ENCODE data around the gene DHX38. TPM values are rescaled to one million over a fixed set of nuclear protein-coding genes. Genes with fewer than 3 reads are reported as not detected.

Gene DHX38
- total RNA-seq, 1 donor from 2014 or later, result 31.6 TPM

GRCh38 chr16:72109966-72110530 is 16.4 kb downstream of the DHX38 start:
- Histone ChIP-seq H3K79me2 (ENCODE audit: low read depth) (no peaks in the 10 kb centered on the region), H3K9me3 (ENCODE audit: low read depth) (no peaks in the 10 kb centered on the region), H3K27ac (no peak overlapping the region), H4K20me1 (ENCODE audit: low read depth) (no peaks in the 10 kb centered on the region), H3K4me2 (no peak overlapping the region), H3K4me3 (no peak overlapping the region), H3K27me3 (no peaks in the 10 kb centered on the region), H3K36me3 (no peaks in the 10 kb centered on the region), H3K4me1 (no peaks in the 10 kb centered on the region), H2AFZ (replicated peaks) (no peak overlapping the region), H3F3A (ENCODE audit: low read depth) (no peaks in the 10 kb centered on the region), H3K9ac (no peak overlapping the region)
- Mint-ChIP-seq H3K4me1 (peaks cover 11% of the 10 kb centered on the region), H3K9me3 (no peaks in the 10 kb centered on the region), H3K27me3 (ENCODE audit: insufficient read depth, low read depth) (peaks cover 2% of the 10 kb centered on the region), H3K36me3 (peaks cover 39% of the 10 kb centered on the region), H3K27ac (no peak overlapping the region), H3K4me3 (no peak overlapping the region)
- no peak for DNase-seq (ENCODE audit: low spot score)
- TF ChIP-seq CTCF (IDR thresholded peaks at IDR 0.05) (no peak), EZH2phosphoT487 (IDR thresholded peaks at IDR 0.05) (no peak), EZH2 (IDR thresholded peaks at IDR 0.05) (no peak)

GRCh38 chr16:72110662-72111615 is 17.3 kb downstream of the DHX38 start:
- H3K36me3 ChIP-seq, result no peaks in the 10 kb centered on the region
- DNase-seq (ENCODE audit: low spot score), result no peak
- peaks cover 11% of the 10 kb centered on the region for H3K4me1 Mint-ChIP-seq
- no peaks in the 10 kb centered on the region for H3F3A ChIP-seq (ENCODE audit: low read depth)
- no peak overlapping the region for H3K27ac Mint-ChIP-seq
- H3K79me2 ChIP-seq (ENCODE audit: low read depth), result no peaks in the 10 kb centered on the region
- no peak overlapping the region for H3K27ac ChIP-seq
- no peaks in the 10 kb centered on the region for H3K27me3 ChIP-seq
- no peak for TF ChIP-seq EZH2 (IDR thresholded peaks at IDR 0.05)
- no peak for TF ChIP-seq CTCF (IDR thresholded peaks at IDR 0.05)
- TF ChIP-seq EZH2phosphoT487 (IDR thresholded peaks at IDR 0.05), result no peak
- H3K9me3 ChIP-seq (ENCODE audit: low read depth), result no peaks in the 10 kb centered on the region
- H3K4me3 Mint-ChIP-seq, result no peak overlapping the region
- no peaks in the 10 kb centered on the region for H3K27me3 Mint-ChIP-seq (ENCODE audit: insufficient read depth, low read depth)
- no peaks in the 10 kb centered on the region for H3K9me3 Mint-ChIP-seq
- H2AFZ ChIP-seq (replicated peaks), result no peak overlapping the region
- H3K4me1 ChIP-seq, result no peaks in the 10 kb centered on the region
- H3K4me3 ChIP-seq, result no peak overlapping the region
- H3K36me3 Mint-ChIP-seq, result peaks cover 31% of the 10 kb centered on the region
- no peak overlapping the region for H3K4me2 ChIP-seq
- H4K20me1 ChIP-seq (ENCODE audit: low read depth), result no peaks in the 10 kb centered on the region
- H3K9ac ChIP-seq, result no peak overlapping the region

- Histone ChIP-seq H4K20me1 (ENCODE audit: low read depth) (no peaks in the 10 kb centered on the region), H3K4me2 (no peak overlapping the region), H3K4me3 (no peak overlapping the region), H3K79me2 (ENCODE audit: low read depth) (no peaks in the 10 kb centered on the region), H3F3A (ENCODE audit: low read depth) (no peaks in the 10 kb centered on the region), H3K27ac (peak overlapping the region; percentile 37), H2AFZ (replicated peaks) (no peak overlapping the region), H3K9me3 (ENCODE audit: low read depth) (no peaks in the 10 kb centered on the region), H3K36me3 (no peaks in the 10 kb centered on the region), H3K27me3 (no peaks in the 10 kb centered on the region), H3K9ac (no peak overlapping the region), H3K4me1 (no peaks in the 10 kb centered on the region)
- TF ChIP-seq EZH2phosphoT487 (IDR thresholded peaks at IDR 0.05) (no peak), CTCF (IDR thresholded peaks at IDR 0.05) (no peak)
- Mint-ChIP-seq H3K9me3 (no peaks in the 10 kb centered on the region), H3K4me3 (no peak overlapping the region), H3K36me3 (peaks cover 34% of the 10 kb centered on the region), H3K4me1 (peaks cover 11% of the 10 kb centered on the region), H3K27ac (no peak overlapping the region), H3K27me3 (ENCODE audit: insufficient read depth, low read depth) (no peaks in the 10 kb centered on the region)
- DNase-seq (ENCODE audit: low spot score), result peak; percentile 56
Measured at GRCh38 chr16:72111657-72112451, 18.2 kb downstream of the DHX38 start.

Measured in neural progenitor cell (in vitro differentiated cells).